HG03354 (cell line): ENCODE measurements around the gene GSDME.

ENCODE experiments used
- ATAC-seq: cut with Tn5 transposase; IDR thresholded peaks from one replicate; pipeline ENCODE4 v1.9.1; 2021; ENCODE audit warnings: mild to moderate bottlenecking; ENCODE audit not compliant: unreplicated experiment, poor library complexity, severe bottlenecking

Gene GSDME

DNA sequence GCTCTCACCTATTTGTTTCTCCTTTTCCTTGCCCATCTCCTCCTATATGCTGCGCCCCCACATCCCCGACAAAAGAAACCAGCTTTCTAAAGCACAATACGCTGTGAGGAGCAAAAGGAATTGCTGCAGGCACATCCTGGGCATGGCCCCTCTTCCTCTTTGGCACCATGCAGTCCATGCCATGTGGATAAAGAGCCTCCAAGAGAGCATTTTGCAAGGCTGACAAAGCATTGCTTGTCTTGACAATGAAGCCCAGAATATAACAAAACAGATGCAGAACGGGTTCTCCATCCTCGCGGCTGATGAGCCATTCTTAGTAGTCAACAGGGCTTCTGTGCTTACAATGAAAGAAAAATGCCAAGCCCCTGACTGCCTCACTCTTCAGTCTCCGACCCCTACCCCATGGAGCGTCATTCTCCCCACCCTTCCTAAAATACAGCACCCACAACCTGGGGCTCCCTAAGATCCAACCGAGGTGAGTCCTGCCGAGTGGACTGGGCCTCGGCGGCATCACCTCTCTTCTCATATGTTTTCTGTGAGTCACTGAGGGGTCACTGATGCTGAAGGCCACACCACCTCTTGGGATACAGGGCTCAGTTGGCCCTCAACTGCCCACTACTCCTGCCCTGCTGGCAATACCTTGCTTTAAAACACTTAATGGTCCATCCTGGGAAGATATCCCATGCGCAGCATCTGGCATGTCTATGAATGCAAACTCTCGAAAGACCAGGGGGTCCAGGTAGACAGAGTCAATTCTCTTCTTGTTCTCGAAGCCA, 47.5 kb downstream of the GSDME start:
- ATAC-seq = no peak

DNA sequence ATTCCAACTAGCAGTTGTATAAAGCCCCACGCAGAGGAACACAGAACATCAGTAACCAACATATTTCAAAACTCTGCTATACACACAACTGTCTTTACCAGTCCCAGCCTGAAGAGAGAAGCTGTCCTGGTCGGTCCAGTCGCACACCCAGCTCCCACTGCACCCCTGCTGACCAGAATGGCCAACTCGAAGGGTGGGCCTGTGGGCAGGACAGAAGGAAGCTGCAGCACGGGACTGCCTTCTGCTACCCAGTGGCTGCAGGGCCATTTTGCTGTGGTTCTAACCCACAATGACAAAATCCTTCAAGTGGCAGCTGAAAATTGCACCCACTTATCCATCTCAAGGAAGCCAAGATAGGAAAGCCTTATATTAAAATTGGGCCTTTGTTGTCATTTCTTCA, 48.2 kb downstream of the GSDME start:
- no peak for ATAC-seq

DNA sequence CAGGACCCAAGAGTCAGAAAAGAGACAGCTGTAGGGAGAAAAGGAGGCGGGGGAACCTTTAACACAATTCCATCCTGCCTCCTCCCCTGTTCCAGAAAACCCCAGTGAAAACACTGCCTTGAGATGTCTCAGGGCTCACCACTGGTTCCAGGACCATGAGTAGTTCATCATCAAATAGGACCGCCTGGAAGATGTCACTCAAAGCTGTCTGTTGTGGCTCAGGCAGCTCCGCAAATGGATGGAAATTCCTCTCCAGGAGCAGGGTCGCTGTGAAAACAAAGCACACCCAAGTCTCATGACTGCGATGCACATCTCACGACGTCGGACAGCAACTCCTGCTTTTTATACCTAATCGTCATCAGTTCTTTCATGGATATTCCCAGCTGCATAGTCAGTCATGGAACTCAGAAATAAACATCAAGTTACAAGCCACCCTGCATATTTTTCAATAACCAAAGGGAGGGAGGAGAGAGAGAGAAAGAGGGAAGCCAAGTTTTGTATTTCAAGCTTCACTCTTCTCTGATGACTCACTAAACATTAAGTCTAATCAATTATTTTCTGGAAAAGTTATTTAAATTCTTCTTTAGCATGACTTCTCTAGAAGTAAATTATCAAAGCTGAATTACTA, 49.2 kb downstream of the GSDME start:
- no peak for ATAC-seq

DNA sequence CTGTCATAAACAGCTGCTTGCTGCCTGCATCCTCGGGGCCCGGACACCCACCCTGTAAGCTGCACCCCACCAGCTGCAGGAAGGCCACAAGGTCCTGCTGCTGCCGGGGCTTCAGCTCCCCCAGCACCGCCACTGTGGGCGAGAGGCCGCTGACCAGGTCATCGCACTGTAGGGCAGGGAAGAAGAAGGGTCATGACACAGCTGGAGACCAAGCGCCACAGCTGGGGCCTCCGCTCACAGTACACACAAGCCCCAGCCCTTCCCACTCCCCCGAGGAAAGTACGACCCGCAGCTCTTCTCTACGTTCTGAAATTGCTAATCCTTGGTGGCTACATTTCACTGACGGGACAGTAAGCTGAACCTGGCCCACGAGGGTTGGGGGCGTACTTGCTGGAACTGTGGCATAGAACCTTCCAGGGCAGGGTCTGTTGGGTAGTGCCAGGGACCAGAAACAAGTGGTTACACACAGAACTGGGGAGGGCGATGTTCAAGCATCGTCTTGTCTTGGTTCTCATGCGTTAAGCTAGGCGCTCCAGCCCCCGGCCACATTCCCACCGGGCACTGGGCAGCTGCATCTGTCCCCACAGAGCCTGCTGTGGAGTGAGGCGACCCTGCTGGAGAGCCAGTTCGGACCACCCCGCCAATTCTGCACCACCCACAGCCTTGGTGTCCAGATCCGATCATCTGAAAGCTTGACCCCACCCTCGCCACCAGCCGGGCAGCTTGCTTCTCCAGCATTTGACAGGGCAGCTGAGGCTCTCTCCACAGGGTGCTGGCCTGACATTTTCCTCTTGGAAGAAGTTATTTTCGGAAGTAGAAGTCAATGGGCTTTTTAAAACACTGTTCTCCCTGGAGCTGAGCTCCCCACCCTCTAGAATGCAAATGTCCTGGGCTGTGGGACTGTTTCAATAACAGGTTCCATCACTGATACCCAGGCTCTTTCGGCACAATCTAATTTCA, 50.8 kb downstream of the GSDME start:
- no peak for ATAC-seq

DNA sequence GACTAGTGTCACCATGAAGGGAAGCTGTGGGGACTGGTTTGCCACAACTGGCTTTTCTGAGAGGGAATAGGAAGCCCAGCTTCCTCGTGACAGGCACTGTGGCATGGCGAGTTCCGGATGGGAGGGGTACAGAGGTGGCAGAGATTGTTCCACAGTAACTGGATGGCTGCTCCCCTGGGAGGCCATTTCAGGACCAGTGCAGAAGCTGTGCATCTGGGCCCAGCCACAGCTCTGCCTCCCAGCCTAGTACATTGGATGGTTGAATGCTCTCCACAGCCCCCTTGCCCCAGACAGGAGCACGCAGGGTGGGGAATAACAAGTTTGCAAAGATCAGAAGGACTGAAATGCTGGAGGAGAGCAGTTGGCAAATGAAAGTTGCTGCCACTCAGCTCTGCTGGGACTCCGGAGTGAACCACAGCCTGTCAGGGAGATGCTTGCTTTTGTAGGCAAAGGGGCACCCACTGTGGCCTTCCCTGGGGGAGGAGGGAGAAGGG, 51.8 kb downstream of the GSDME start:
- no peak for ATAC-seq

DNA sequence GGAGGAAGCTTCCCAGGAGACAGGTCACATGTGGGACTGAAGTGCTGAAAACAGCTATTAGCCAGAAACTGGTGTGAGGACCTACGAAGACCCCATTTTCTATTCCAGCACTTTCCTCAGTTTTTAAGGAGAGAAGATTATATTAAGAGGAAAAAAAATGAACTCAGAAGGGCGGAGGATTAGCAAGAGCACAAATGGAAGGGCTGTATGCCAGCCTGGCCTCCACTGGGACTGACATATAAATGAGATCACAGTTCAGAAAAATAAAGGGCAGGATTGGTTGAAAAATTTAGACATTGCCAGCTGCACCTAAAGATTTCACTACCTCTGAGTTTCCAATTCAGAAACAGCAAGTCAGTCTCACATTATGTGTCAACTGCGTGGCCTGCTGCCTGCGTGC, 53.0 kb downstream of the GSDME start:
- no peak for ATAC-seq

DNA sequence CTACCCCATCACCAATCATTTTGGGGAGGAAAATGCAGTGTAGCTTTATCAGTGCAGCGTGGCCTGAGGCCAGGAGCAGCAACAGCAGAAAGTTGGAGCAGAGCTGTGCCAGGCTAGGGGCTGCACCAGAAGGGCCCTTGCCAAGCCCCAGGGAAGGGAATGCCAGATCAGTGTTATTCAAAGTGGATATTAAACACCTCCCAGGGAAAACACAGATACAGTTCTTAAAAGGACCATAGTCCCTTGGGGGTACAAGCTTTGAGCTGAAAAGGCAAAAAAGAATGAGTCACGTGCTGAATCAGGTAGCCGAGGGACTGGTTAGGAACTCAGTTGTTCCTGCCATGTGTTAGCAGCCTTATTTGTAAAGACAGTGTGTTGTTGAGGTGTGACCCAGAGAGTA, 54.0 kb downstream of the GSDME start:
- ATAC-seq = no peak

DNA sequence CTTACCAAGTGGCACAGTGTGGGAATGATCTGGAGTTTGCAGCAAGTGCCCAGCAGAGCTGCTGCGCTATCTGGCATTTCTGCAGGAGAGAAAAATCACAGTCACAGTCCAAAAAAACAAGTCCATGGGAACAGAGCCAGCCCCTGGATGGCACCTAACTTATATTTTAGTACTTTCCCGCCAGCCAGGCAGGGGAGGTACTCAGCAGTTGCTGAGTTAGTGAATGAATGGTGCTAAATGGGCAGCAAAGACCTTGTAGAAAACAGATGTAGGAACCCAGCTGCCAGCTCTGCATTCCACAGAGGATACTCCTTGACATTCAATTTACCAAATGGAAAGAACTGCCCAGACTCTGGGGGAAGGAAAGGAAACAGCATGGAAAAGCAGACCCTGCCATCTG, 54.5 kb downstream of the GSDME start:
- no peak for ATAC-seq

DNA sequence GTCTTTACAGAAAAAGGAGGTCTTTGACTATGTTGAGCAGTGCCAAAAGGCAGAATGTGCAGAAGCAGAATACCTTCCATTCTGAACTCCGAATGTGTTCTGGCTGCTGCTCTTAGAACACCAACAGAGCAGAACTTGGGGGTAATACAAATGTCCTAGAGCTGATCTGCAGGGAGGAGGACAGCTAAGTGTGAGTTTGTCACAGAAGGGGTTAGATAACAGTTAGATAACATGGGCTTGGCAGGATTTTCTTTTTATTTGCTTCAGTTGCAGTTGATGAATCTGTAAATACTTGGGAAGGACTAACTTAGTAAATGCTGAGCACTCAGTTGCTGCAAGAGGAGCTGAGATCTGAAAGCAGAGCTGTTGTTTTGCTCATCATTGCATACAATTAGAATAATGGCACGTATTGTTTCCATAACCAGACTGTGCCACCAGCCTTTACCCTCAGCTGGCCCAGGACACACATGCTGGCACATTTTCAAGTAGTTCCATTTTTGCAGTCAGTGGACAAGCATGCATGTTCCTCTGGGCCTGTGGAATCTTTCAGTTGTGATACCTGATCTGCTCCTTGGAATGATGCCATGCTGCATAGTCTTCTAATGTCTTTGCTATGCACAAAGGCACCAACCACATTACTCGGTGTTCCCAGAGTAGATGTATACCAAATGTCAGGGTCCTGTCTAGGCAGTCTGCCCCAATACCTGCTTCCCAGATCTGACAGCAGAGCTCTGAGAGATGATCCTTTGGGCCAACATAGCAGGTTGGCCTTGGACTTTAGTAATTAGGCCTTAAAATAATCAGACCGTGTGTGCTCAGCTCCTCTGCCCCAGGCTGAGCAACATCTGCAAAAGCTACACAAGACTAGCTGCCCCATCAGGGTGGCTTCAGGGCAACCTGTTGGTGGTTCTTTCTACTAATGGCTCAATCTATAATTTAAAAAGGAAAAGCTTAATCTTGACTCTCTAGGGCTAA, 55.7 kb downstream of the GSDME start:
- no peak for ATAC-seq

DNA sequence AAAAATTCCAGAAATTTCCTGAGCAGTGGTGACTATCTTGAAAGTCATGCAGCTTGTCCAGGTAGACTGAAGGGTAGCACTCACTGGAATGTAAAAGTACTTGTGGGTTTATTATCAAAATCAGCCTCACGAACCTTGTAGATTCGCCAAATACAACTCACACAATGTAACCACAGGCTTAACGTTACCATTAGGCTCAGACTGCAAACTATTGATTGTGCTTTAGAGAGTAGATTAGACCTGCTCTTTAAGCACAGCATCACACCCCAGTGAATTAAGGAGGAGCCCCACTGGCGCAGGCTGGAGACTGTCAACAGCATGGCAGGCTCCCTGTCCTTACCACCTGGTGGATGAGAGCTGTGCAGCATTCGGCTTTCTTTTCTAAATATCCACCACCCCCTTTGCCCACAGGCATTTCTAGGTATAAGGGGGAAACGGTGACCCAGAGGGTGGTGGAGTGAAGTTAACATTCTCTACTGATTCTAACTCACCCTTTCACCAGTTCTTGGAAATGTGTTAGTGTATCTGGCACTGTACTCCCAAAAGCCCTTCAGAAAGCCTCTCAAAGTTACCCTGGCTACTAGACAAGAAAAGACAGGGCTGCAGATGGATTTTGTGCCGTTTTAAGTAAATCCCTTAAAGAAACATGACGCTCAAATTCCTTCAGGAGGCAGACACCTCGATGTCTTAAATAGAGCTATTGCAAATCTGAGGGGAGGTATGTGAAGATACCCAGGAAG, 56.6 kb downstream of the GSDME start:
- ATAC-seq = no peak

DNA sequence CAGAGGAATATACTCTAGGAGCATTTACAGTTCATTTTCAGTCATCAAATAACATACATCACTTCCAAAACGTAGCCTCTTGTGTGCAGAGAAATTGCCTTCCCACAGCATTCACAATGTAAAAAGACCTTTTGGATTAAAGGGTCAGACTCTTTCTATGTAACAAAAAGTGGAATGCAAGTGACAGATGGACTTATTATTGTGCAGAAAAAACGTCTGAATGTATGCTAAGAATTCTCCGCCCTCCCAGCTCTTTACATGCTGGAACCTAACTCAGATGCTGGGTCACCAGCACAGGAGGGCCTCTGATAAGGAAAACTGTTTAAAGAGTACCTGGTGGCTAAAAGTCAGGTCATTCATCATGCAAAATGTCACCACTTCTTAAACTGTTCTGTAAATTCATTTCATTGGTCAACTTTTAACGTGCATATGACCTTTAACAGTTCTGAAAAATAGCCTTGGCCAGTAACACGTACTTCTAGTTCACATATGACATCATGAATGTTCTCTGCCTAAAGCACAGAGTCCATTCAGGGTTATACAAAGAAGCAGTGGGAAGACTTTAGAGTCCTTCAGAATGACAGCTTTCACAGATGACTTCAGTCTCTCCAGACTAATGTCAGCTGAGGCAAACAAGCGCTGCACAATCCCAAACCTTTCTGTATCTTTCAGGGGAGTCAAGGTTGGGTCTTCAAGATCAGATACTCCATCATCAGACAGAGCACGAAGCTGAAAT, 58.6 kb downstream of the GSDME start:
- ATAC-seq = no peak

DNA sequence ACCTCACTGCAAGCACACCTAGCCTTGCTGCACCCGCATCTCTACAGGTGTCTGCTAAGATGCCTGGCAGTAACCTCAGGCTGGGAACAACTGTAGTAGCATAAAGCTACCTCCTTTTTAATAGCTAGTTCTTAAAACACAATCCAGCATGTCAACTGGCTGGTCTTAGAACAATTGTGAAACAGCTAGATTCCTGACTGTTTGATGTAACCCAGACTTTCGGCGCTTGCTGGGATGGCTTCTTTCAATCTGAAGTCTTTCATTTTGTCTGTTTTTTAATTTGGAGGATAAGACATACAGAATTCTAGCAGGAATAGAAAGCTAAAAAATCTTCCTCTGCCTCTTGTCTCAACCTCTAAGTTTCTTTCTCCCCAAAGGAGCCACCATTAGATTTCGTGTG, 59.8 kb downstream of the GSDME start:
- no peak for ATAC-seq

DNA sequence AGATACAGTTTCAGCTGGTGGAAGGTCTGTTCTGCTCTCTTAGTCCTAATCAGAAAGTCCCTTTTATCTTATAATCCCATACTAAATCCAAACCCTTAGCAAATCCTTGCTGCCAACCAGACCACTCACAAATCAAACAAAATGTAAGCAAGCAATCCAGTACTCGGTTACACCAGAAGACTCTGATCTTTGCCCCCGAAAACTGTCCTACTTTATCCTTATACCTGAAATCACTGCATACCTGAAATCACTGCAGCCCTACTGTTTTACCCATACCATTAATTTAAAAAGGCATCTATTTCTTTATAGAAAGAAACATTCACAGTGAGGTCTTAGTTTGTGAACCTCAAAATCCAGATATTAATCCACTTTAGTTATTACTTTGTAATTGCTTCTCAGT, 64.7 kb downstream of the GSDME start:
- no peak for ATAC-seq

DNA sequence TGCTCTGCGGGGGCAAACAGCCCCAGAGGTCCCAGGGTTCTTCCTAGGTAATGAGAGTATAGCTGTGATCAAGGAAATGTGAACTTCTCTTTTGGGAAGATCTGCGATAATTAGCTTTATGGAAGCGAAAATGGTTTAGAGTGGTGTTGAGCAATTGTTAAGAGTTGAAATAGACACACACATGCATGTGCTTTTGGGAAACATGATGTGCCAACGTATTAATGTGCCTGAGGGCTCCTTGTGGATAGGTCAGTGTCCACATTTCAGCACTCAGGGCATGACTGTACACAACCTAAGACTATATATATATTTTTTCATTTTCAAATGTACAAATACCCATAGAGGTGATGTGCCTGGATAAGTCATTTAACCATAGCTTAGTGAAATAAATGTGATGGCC, 67.0 kb downstream of the GSDME start:
- no peak for ATAC-seq

DNA sequence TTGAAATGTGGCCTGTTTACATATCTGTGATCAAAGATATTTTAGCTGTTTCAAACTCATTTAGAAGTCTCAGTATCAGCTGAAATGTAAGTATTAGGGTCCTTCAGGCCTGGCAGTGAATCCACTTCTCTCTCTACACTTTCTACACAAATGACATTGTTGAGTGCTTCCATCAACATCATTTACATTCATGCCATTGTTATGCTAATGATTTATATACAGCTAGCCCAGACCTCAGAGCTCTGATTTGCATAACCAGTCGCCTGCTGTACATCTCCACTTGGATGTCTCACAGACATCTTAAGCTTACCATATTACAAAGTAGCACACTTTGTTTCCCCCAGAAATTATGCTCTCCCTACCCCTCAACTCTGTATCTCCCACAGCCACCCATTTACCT, 71.6 kb downstream of the GSDME start:
- ATAC-seq = no peak

DNA sequence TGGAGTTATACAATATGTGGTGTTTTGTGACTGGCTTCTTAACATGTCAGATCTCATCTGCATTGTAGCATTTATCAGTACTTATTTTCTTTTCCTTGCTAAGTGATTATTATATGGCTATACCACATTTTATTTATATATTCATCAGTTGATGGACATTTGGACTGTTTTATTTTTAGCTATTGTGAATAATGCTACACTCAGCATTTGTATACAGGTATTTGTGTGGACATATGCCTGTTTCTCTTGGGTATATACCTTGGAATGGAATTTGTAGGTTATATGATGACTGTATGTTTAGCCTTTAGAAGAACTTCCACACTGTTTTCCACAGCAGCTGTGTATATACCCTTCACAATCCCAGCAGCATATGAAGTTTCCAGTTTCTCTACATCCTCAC, 86.5 kb downstream of the GSDME start:
- no peak for ATAC-seq

DNA sequence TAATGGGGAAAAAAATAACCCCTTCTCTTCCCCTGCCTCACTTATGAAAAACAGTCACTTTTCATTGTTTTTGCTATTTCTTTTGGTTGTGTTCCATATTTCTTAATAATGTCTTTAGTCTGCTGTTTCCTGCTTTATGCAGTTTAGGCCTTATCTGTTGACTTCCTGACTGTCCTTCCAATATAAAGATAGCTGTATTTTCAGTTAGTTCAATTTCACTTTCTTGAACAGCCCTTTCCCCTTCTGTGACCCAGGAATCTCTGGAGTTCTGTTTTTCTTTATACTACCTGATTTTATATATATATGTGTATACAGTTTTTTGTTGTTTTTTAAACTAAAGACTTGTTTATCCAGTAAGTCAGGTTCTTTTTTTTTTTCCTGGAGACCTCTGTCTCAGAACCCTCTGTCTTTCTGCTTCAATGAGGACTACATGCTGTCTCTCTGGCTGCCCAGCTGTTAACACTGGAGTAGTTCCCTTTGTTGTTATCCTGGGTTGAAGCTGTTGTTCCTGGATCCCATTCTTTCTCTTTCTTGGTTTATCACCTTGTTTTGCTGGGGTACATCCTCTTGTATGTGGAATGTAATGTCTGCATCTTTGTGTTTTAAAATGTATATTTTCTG, 87.2 kb downstream of the GSDME start:
- no peak for ATAC-seq
